ENCODE data around the gene SLC1A7. TPM values are rescaled to one million over a fixed set of nuclear protein-coding genes. Genes with fewer than 3 reads are reported as not detected.

Gene SLC1A7
- total RNA-seq, 1 experiment from 2014 or later: not detected

- no peak for DNase-seq (ENCODE audit: low read depth)
Measured at GRCh38 chr1:53076721-53077598, 65.5 kb downstream of the SLC1A7 start.

- DNase-seq (ENCODE audit: low read depth): no peak
Measured at GRCh38 chr1:53076165-53076564, 66.3 kb downstream of the SLC1A7 start.

GRCh38 chr1:53075761-53076163 is 66.7 kb downstream of the SLC1A7 start:
- no peak for DNase-seq (ENCODE audit: low read depth)

GRCh38 chr1:53075206-53075605 is 67.2 kb downstream of the SLC1A7 start:
- no peak for DNase-seq (ENCODE audit: low read depth)

- no peak for DNase-seq (ENCODE audit: low read depth)
Measured at GRCh38 chr1:53074313-53075154, 67.9 kb downstream of the SLC1A7 start.

- no peak for DNase-seq (ENCODE audit: low read depth)
Measured at GRCh38 chr1:53073868-53074311, 68.5 kb downstream of the SLC1A7 start.

- no peak for DNase-seq (ENCODE audit: low read depth)
Measured at GRCh38 chr1:53073287-53073686, 69.2 kb downstream of the SLC1A7 start.

- no peak for DNase-seq (ENCODE audit: low read depth)
Measured at GRCh38 chr1:53071915-53072314, 70.5 kb downstream of the SLC1A7 start.

- DNase-seq (ENCODE audit: low read depth): no peak
Measured at GRCh38 chr1:53071167-53071865, 71.1 kb downstream of the SLC1A7 start.

- DNase-seq (ENCODE audit: low read depth): no peak
Measured at GRCh38 chr1:53070621-53071020, 71.8 kb downstream of the SLC1A7 start.

- DNase-seq (ENCODE audit: low read depth): no peak
Measured at GRCh38 chr1:53069663-53070327, 72.6 kb downstream of the SLC1A7 start.

GRCh38 chr1:53069265-53069662 is 73.2 kb downstream of the SLC1A7 start:
- DNase-seq (ENCODE audit: low read depth): no peak

GRCh38 chr1:53068314-53069099 is 73.9 kb downstream of the SLC1A7 start:
- DNase-seq (ENCODE audit: low read depth): no peak

- DNase-seq (ENCODE audit: low read depth): no peak
Measured at GRCh38 chr1:53067886-53068285, 74.6 kb downstream of the SLC1A7 start.

GRCh38 chr1:53066891-53067738 is 75.3 kb downstream of the SLC1A7 start:
- no peak for DNase-seq (ENCODE audit: low read depth)

- DNase-seq (ENCODE audit: low read depth): no peak
Measured at GRCh38 chr1:53066488-53066887, 76.0 kb downstream of the SLC1A7 start.

- no peak for DNase-seq (ENCODE audit: low read depth)
Measured at GRCh38 chr1:53065391-53065790, 77.0 kb downstream of the SLC1A7 start.

GRCh38 chr1:53063744-53064515 is 78.5 kb downstream of the SLC1A7 start:
- DNase-seq (ENCODE audit: low read depth): no peak
